WTC11 (cell line): Measurements from ENCODE around the gene TWF2. TPM values are rescaled to one million over a fixed set of nuclear protein-coding genes. Genes with fewer than 3 reads are reported as not detected.
A peak's percentile ranks its signal among the peaks of the same experiment; 100 is the strongest.

Experiments used
- ATAC-seq: fragments of 200-7000 bp; cut with Tn5 transposase; 2 replicates; pipeline ENCODE4 v1.10.0; 2021; ENCODE audit warnings: mild to moderate bottlenecking, moderate library complexity
- CTCF ChIA-PET: fragments of 300-600 bp; sonication (Branson Sonifier 250); formaldehyde crosslinking; loops from one replicate; lab custom pipeline; 2021; ENCODE audit warnings: antibody characterized with exemption; lab: Charles Lee
- POLR2A ChIA-PET: fragments of 350-600 bp; sonication (Branson Sonifier 250); formaldehyde crosslinking; loops from one replicate; lab custom pipeline; 2021; ENCODE audit warnings: antibody characterized with exemption; lab: Charles Lee
- DNase-seq: peaks from one replicate; pipeline ENCODE4 v3.0.0; 2021; ENCODE audit warnings: low spot score
- H3K27ac Mint-ChIP-seq: 2 replicates; pipeline ENCODE4 v1.8.0; 2021; ENCODE audit warnings: mixed read lengths
- H3K27me3 Mint-ChIP-seq: 2 replicates; pipeline ENCODE4 v1.8.0; 2021; ENCODE audit warnings: low read depth, mild to moderate bottlenecking, moderate library complexity, mixed read lengths
- H3K36me3 Mint-ChIP-seq: 2 replicates; pipeline ENCODE4 v1.8.0; 2021; ENCODE audit warnings: mixed read lengths
- H3K4me1 Mint-ChIP-seq: 2 replicates; pipeline ENCODE4 v1.8.0; 2022; ENCODE audit warnings: mixed read lengths
- H3K4me3 Mint-ChIP-seq: 2 replicates; pipeline ENCODE4 v1.8.0; 2021; ENCODE audit warnings: mild to moderate bottlenecking, moderate library complexity, mixed read lengths
- H3K9me3 Mint-ChIP-seq: 2 replicates; pipeline ENCODE4 v1.8.0; 2021; ENCODE audit warnings: mixed read lengths
- ATF1 ChIP-seq: sonication (generic); formaldehyde crosslinking; IDR thresholded peaks from 2 replicates; pipeline ENCODE4 v1.8.1; 2023; ENCODE audit warnings: mild to moderate bottlenecking, moderate library complexity, missing genetic modification reagents
- ATF6 ChIP-seq: sonication (generic); formaldehyde crosslinking; IDR thresholded peaks from 2 replicates; pipeline ENCODE4 v1.8.1; 2023; ENCODE audit warnings: mild to moderate bottlenecking, missing genetic modification reagents
- CTCF ChIP-seq: fragments of 200-600 bp; IDR thresholded peaks from 2 replicates; pipeline ENCODE4 v1.8.0; 2022; ENCODE audit warnings: antibody characterized with exemption
- EMX1 ChIP-seq: fragments of 250-450 bp; sonication (Bioruptor Pico); IDR thresholded peaks from 2 replicates; pipeline ENCODE4 v1.8.0; 2021; ENCODE audit warnings: mild to moderate bottlenecking
- ESRRA ChIP-seq: sonication (generic); formaldehyde crosslinking; IDR thresholded peaks from 2 replicates; pipeline ENCODE4 v1.8.1; 2022; ENCODE audit warnings: mild to moderate bottlenecking, missing genetic modification reagents, borderline replicate concordance
- ETV6 ChIP-seq: sonication (generic); formaldehyde crosslinking; IDR thresholded peaks from 2 replicates; pipeline ENCODE4 v1.8.1; 2022; ENCODE audit warnings: mild to moderate bottlenecking, missing genetic modification reagents
- JAZF1 ChIP-seq: fragments of 250-450 bp; sonication (Bioruptor Pico); IDR thresholded peaks from 2 replicates; pipeline ENCODE4 v1.9.0; 2021; ENCODE audit warnings: moderate library complexity, mild to moderate bottlenecking, inconsistent platforms
- MYBL2 ChIP-seq: sonication (generic); formaldehyde crosslinking; IDR thresholded peaks from 2 replicates; pipeline ENCODE4 v1.8.1; 2023; ENCODE audit warnings: mild to moderate bottlenecking, moderate library complexity, missing genetic modification reagents
- NFYB ChIP-seq: sonication (generic); formaldehyde crosslinking; conservative IDR thresholded peaks from 2 replicates; pipeline ENCODE4 v1.8.0; 2022; ENCODE audit warnings: low read depth, missing genetic modification reagents
- PREB ChIP-seq: sonication (generic); formaldehyde crosslinking; IDR thresholded peaks from 2 replicates; pipeline ENCODE4 v1.8.1; 2022; ENCODE audit warnings: mild to moderate bottlenecking, missing genetic modification reagents, moderate library complexity, borderline replicate concordance
- SMAD4 ChIP-seq: sonication (generic); formaldehyde crosslinking; IDR thresholded peaks from 2 replicates; pipeline ENCODE4 v1.8.0; 2022; ENCODE audit warnings: mild to moderate bottlenecking, missing genetic modification reagents
- STAT6 ChIP-seq: sonication (generic); formaldehyde crosslinking; conservative IDR thresholded peaks from 2 replicates; pipeline ENCODE4 v1.8.1; 2023; ENCODE audit warnings: mild to moderate bottlenecking, low read depth, missing genetic modification reagents, moderate library complexity
- ZNF121 ChIP-seq: sonication (generic); formaldehyde crosslinking; IDR thresholded peaks from 2 replicates; pipeline ENCODE4 v1.8.0; 2023; ENCODE audit warnings: missing genetic modification reagents
- ZNF219 ChIP-seq: sonication (generic); formaldehyde crosslinking; IDR thresholded peaks from 2 replicates; pipeline ENCODE4 v1.8.0; 2023; ENCODE audit warnings: missing genetic modification reagents, mild to moderate bottlenecking, borderline replicate concordance
- ZNF317 ChIP-seq: sonication (generic); formaldehyde crosslinking; IDR thresholded peaks from 2 replicates; pipeline ENCODE4 v1.8.1; 2023; ENCODE audit warnings: low read depth, mild to moderate bottlenecking, moderate library complexity, missing genetic modification reagents, borderline replicate concordance
- ZNF671 ChIP-seq: fragments of 250-450 bp; sonication (Bioruptor Pico); IDR thresholded peaks from 2 replicates; pipeline ENCODE4 v1.8.0; 2021; ENCODE audit warnings: mild to moderate bottlenecking
- total RNA-seq: library from RNA; stranded (reverse); gene quantifications from 3 replicates; pipeline ENCODE4 v1.2.3, GENCODE V29; 2021
- TF ChIP-seq, protein P1 (sequence below): fragments of 250-450 bp; sonication (Bioruptor Pico); IDR thresholded peaks from 2 replicates; pipeline ENCODE4 v1.9.0; 2021; ENCODE audit warnings: mild to moderate bottlenecking, borderline replicate concordance

The TWF2 gene
- total RNA-seq, 1 experiment from 2014 or later, result 71.1 TPM

GRCh38 chr3:52217409-52217805 lies 21.6 kb downstream of the TWF2 start:
- no peak for DNase-seq
- ATAC-seq, result no peak

GRCh38 chr3:52216585-52217408 lies 22.2 kb downstream of the TWF2 start:
- Mint-ChIP-seq H3K36me3 (peaks cover 38% of the 10 kb centered on the region), H3K4me1 (peaks cover 6% of the 10 kb centered on the region; the same call in 1 of the 2 replicates), H3K27me3 (no peaks in the 10 kb centered on the region), H3K4me3 (no peak overlapping the region), H3K9me3 (no peaks in the 10 kb centered on the region), H3K27ac (peak overlapping the region; percentile 1; the same call in 1 of the 2 replicates)
- ATAC-seq, result no peak
- POLR2A ChIA-PET, result no interaction called here
- CTCF ChIA-PET, result interaction anchor here (0.9 to 11.5 kb wide), 8 partner anchors 18 to 172 kb away, joined by 3 to 222 read pairs (median 4); partner anchors contain the start of genes TWF2 and WDR82
- DNase-seq, result no peak
- no peak for TF ChIP-seq ETV6 (CRISPR knock-in tag)
- TF ChIP-seq ESRRA (CRISPR knock-in tag), result no peak
- no peak for TF ChIP-seq EMX1 (CRISPR knock-in tag)
- no peak for TF ChIP-seq STAT6 (CRISPR knock-in tag)
- TF ChIP-seq ZNF317, result no peak
- TF ChIP-seq MYBL2 (CRISPR knock-in tag), result no peak
- TF ChIP-seq JAZF1 (CRISPR knock-in tag), result no peak
- TF ChIP-seq ZNF121 (CRISPR knock-in tag), result no peak
- TF ChIP-seq ATF1, result no peak
- TF ChIP-seq CTCF, result no peak

More at GRCh38 chr3:52217409-52217805, 21.6 kb downstream of the TWF2 start:
- H3K27ac Mint-ChIP-seq, result no peak overlapping the region
- TF ChIP-seq ZNF671 (no peak), ESRRA (CRISPR knock-in tag) (no peak), NFYB (CRISPR knock-in tag) (no peak), PREB (CRISPR knock-in tag) (no peak), SMAD4 (CRISPR knock-in tag) (no peak), ZNF219 (no peak), MYBL2 (CRISPR knock-in tag) (no peak), ATF6 (CRISPR knock-in tag) (no peak)
- TF ChIP-seq, protein P1, sequence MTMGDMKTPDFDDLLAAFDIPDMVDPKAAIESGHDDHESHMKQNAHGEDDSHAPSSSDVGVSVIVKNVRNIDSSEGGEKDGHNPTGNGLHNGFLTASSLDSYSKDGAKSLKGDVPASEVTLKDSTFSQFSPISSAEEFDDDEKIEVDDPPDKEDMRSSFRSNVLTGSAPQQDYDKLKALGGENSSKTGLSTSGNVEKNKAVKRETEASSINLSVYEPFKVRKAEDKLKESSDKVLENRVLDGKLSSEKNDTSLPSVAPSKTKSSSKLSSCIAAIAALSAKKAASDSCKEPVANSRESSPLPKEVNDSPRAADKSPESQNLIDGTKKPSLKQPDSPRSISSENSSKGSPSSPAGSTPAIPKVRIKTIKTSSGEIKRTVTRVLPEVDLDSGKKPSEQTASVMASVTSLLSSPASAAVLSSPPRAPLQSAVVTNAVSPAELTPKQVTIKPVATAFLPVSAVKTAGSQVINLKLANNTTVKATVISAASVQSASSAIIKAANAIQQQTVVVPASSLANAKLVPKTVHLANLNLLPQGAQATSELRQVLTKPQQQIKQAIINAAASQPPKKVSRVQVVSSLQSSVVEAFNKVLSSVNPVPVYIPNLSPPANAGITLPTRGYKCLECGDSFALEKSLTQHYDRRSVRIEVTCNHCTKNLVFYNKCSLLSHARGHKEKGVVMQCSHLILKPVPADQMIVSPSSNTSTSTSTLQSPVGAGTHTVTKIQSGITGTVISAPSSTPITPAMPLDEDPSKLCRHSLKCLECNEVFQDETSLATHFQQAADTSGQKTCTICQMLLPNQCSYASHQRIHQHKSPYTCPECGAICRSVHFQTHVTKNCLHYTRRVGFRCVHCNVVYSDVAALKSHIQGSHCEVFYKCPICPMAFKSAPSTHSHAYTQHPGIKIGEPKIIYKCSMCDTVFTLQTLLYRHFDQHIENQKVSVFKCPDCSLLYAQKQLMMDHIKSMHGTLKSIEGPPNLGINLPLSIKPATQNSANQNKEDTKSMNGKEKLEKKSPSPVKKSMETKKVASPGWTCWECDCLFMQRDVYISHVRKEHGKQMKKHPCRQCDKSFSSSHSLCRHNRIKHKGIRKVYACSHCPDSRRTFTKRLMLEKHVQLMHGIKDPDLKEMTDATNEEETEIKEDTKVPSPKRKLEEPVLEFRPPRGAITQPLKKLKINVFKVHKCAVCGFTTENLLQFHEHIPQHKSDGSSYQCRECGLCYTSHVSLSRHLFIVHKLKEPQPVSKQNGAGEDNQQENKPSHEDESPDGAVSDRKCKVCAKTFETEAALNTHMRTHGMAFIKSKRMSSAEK (CRISPR knock-in tag), result no peak
- TF ChIP-seq, all 79 proteins: peak for 0
- Mint-ChIP-seq H3K27me3 (no peaks in the 10 kb centered on the region), H3K4me3 (no peak overlapping the region), H3K36me3 (peaks cover 32% of the 10 kb centered on the region), H3K9me3 (no peaks in the 10 kb centered on the region), H3K4me1 (peaks cover 6% of the 10 kb centered on the region; the same call in 1 of the 2 replicates)
- ChIA-PET POLR2A (no interaction called here), CTCF (interaction anchor here (0.9 to 11.5 kb wide), 8 partner anchors 17 to 215 kb away, joined by 3 to 222 read pairs (median 4); partner anchors contain the start of genes TWF2 and WDR82)
